BJ (cell line): ENCODE measurements around the gene ALPI. TPM values are rescaled to one million over a fixed set of nuclear protein-coding genes. Genes with fewer than 3 reads are reported as not detected.

ENCODE experiments used
- CTCF ChIA-PET: fragments of 350-600 bp; formaldehyde crosslinking; extraction: SDS; loops from one replicate; lab custom pipeline; 2021; ENCODE audit warnings: antibody characterized with exemption, inconsistent platforms; lab: Yijun Ruan, JAX
- POLR2A ChIA-PET: fragments of 300-600 bp; sonication (Branson Sonifier 250); formaldehyde crosslinking; extraction: SDS; loops from one replicate; lab custom pipeline; 2021; ENCODE audit warnings: antibody characterized with exemption; lab: Charles Lee
- DNase-seq: peaks from one replicate; pipeline ENCODE4 v3.0.0-alpha.2; 2011; ENCODE audit warnings: low read depth
- H3K27me3 ChIP-seq: 2 replicates; pipeline ENCODE4 v1.6.0; 2011; ENCODE audit warnings: low read length; ENCODE audit not compliant: control insufficient read depth, insufficient read depth
- H3K36me3 ChIP-seq: 2 replicates; pipeline ENCODE4 v1.5.1; 2011; ENCODE audit warnings: low read length; ENCODE audit not compliant: control insufficient read depth, insufficient read depth
- H3K4me3 ChIP-seq: 2 replicates; pipeline ENCODE4 v1.5.1; 2011; ENCODE audit warnings: low read depth, mild to moderate bottlenecking, control low read depth, low read length
- polyA plus RNA-seq: library from polyadenylated mRNA; depleted of rRNA; stranded (reverse); fragments of >200 nt; gene quantifications from 2 replicates; pipeline ENCODE4 v1.2.3, GENCODE V29; 2011
- TF ChIP-seq, protein P1 (sequence below): IDR thresholded peaks from 2 replicates; pipeline ENCODE4 v1.5.1; 2011; ENCODE audit warnings: low read depth, mild to moderate bottlenecking, control low read depth, inconsistent platforms, low read length, moderate library complexity; ENCODE audit not compliant: insufficient read depth

The ALPI gene
- polyA plus RNA-seq, 1 experiment: not detected

DNA sequence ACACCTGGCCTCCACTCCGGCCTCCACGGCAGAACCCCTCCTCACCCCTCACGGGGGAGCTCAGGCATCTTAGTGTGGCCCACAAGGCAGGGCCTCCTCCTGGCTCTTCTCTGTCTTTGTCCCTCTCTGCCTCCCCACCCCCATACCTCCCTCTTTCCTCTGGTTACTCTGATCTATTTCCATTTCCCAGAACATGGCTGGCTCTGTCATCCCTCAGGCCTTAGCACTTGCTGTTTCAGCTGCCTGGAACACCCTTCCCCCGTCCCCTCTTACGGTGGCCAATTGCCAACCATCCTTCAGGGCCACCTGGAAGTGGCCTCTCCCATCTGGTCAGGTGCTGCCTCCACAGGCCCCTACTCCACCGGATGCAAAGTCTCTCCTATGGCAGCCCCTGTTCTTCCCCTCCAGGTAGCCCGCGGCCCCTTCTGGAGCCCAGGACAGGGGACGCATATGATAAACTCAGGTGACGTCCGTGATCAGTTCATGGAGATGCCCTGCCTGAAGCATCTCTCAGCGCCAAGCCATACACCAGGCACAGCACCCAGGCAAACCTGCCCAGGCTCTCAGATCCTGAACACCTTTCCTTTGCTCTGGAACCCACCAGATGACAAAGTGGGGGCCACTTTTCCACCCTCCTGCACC, 35.3 kb downstream of the ALPI start:
- Histone ChIP-seq H3K4me3 (no peak overlapping the region), H3K27me3 (peaks cover 19% of the 10 kb centered on the region), H3K36me3 (no peaks in the 10 kb centered on the region)
- DNase-seq: no peak
- TF ChIP-seq, protein P1, sequence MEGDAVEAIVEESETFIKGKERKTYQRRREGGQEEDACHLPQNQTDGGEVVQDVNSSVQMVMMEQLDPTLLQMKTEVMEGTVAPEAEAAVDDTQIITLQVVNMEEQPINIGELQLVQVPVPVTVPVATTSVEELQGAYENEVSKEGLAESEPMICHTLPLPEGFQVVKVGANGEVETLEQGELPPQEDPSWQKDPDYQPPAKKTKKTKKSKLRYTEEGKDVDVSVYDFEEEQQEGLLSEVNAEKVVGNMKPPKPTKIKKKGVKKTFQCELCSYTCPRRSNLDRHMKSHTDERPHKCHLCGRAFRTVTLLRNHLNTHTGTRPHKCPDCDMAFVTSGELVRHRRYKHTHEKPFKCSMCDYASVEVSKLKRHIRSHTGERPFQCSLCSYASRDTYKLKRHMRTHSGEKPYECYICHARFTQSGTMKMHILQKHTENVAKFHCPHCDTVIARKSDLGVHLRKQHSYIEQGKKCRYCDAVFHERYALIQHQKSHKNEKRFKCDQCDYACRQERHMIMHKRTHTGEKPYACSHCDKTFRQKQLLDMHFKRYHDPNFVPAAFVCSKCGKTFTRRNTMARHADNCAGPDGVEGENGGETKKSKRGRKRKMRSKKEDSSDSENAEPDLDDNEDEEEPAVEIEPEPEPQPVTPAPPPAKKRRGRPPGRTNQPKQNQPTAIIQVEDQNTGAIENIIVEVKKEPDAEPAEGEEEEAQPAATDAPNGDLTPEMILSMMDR: no peak
- CTCF ChIA-PET: interaction anchor here (0.6 kb wide), 1 partner anchor 31 kb away, joined by 3 read pairs; no protein-coding TSS in a partner anchor
- POLR2A ChIA-PET: no interaction called here

DNA sequence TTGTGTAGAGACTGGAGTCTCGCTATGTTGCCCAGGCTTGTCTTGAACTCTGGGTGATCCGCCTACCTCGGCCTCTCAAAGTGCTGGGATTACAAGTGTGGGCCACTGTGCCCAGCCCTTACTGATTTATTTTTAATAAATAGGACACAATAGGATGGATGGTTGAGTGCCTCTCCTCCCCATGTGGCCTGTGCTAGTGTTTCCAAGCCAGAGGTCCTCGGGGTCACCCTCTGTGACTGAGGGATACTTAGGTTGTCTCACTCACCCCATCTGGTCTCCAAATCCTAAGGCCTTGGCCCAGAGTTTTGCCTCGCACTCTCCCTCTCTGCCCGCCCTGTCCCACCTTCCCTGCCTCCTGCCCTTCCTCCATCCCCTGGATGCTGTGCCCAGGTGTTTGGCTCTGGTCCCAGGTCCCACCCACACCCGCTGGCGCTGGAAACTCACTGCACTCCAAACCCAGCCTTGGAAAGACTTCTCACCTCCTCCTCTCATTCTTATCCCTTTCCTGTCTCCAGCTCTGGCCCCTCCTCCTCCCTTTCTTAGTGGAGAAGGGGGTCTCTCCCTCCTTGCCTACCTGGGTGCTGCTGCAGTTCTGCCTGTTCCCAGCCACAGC, 36.4 kb downstream of the ALPI start:
- H3K27me3 ChIP-seq: peaks cover 13% of the 10 kb centered on the region
- POLR2A ChIA-PET: no interaction called here
- no peak for DNase-seq
- TF ChIP-seq, protein P1: no peak
- H3K36me3 ChIP-seq: no peaks in the 10 kb centered on the region
- H3K4me3 ChIP-seq: no peak overlapping the region
- CTCF ChIA-PET: no interaction called here

DNA sequence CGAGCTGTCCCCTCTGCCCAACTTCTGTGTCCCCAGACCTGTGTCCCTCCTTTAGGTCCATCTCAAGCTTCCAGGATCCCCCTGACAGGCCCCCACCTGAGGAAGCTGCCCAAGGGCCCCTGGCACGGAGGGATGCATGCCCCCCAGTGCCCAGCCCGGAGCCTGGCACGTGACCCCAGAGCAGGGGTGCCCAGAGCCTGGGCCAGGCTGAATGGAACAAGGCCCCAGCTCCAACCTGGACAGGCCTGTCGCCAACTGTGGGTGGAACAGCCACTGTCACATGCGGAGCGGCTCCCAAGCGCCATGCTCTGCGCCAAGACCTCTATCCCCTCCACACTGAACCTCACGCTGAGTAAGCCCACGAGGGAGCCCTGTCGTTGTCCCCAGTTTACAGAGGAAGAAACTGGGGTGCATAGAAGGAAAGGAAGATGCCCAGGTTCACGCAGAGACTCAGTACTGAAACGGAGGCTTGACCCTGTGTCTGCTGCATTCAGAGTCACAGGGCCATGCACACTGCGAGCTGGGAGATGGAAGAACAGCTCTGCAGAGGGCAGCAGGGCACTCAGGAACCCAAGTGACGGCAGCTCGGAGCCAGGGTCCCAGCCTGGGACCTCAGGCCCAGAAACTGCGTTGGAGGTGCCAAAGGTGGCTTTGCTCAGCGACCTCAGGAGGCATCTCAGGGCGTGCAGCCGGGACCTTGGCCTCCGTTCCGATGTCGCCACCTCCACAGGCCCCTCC, 37.2 kb downstream of the ALPI start:
- Histone ChIP-seq H3K36me3 (no peaks in the 10 kb centered on the region), H3K4me3 (no peak overlapping the region), H3K27me3 (peaks cover 11% of the 10 kb centered on the region)
- POLR2A ChIA-PET: no interaction called here
- TF ChIP-seq, protein P1: no peak
- DNase-seq: no peak
- CTCF ChIA-PET: no interaction called here

DNA sequence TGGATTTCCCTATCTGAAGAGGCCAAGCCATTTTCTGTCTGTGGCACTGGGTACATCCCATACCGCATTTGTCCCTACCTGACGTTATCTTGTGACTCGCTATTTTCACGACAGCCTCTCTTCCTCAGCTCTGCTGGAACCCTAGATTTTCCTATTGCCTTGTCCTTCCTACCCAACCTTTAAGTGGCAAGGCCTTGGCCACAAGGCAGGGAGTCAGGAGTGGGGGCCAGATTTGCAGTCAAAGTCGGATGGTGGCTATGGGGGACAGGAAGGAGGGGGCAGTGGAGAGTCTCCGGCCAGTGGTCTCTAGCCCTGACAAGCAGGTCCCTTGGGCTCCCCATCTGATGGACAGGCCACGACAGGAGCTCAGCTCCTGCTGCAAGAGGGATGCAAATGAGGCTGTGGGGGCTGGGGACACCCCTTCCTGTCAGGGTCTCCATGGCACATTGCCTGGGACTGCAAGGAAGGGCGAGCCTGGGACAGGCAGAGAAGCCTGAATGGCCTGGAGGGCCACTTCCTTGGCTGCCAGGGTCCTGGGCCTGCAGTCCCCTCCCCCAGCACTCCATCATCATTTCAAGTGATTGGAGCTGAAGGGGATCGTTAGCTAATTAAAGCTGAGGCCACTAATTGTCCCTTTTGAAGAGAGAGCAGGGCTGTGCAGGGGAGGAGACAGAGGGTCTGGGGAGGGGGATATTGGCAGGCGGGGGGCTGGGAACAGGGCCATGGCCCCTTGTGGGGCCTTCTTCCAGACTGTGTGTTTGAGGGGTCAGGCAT, 37.9 kb downstream of the ALPI start:
- DNase-seq: no peak
- Histone ChIP-seq H3K36me3 (no peaks in the 10 kb centered on the region), H3K4me3 (no peak overlapping the region), H3K27me3 (peaks cover 7% of the 10 kb centered on the region)
- CTCF ChIA-PET: no interaction called here
- TF ChIP-seq, protein P1: no peak
- POLR2A ChIA-PET: no interaction called here
